A549 treated with GW870086 at 1 μM for 4 hours (cell line): ENCODE measurements around the gene HOTAIR. TPM values are rescaled to one million over a fixed set of nuclear protein-coding genes. Genes with fewer than 3 reads are reported as not detected.

Experiments used
- total RNA-seq: library from RNA; stranded (reverse); fragments of 200-300 nt; extraction: Qiagen RNA extraction; gene quantifications from 5 replicates; pipeline ENCODE4 v1.2.3, GENCODE V29; 2022; ENCODE audit warnings: low read depth

HOTAIR gene
- total RNA-seq: 0.10 to 0.40 TPM (median 0.23 TPM) in 5 replicates

DNA sequence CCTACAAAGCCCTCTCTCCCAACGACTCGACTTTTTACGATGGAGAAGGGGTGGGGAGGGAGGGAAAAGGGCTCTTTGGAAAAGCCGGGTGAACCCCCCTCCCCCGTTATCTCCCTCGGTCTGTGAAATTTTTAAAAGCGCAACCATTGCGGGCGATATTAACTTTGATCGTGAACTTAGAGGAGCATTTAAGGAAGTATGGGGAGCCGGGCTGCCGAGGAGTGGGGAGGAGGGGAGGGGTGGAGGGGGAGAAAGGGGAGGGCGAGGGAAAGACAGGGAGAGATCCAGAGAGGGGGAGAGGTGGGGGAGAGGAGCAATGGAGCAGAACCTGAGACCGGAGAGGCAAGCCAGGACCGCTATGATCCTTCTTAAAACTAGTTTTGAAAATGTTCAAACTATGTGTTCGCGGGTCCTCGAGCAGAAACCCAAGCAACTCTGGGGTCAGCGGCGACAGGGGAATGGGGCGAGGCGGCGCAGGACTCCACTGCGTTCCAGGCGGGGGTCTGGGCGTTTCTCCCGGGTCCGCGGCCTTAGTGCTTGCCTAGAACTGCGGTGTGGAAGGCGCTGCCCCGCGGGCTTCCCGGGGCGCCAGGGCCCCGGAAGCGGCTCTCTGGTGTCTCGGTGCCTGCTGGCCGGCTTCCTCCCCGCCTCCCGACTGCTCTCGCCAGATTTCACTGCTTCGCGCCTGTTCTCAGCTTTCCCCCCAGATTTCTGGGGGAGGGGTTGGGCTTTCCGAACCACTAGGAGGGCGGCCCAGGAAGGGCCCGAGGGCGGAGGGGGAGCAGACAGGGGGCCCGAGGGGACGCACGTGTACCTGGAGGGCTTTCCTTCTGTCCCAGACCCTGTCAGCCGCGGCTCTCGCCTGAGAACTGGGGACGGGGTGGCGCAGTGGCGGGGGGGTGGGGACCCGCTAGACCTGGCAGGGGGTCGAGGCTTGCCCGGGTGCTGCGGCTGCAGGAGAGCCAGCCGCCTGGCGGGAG, at the start of gene HOTAIR:
TSS of gene HOTAIR (minus strand) at position 871 of the 980 bp plus-strand sequence.

DNA sequence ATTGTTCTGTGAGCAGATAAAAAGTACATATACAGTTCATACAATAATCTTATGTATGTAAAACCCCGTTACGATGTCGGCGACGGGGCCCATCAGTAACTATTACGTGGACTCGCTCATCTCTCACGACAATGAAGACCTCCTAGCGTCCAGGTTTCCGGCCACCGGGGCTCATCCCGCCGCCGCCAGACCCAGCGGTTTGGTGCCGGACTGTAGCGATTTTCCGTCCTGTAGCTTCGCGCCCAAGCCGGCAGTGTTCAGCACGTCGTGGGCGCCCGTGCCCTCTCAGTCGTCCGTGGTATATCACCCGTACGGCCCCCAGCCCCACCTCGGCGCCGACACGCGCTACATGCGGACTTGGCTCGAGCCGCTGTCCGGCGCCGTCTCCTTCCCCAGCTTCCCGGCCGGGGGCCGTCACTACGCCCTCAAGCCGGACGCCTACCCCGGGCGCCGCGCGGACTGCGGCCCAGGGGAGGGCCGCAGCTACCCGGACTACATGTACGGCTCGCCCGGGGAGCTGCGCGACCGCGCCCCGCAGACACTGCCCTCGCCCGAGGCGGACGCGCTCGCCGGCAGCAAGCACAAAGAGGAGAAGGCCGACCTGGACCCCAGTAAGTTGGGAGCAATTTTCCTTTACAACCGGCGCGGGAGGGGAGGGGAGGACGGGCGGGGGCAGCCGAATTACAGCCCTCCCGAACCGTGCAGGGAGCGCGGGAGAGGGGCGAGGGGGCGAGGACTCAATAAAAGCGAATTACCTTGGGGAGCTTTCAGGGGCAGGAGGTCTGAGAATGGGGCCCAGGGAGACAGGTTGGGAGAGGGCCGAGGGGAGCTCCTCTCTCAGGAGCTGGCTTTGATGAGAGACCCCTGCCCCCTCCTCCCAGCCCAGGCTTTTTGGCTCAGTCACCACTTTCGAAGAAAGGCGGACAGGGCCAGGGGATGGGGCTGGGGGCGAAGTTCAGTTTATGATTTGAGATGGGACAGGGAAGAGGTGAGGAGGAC, 25.7 kb upstream of the HOTAIR start, which contains the start of gene HOXC9:
TSS of gene HOXC9 (plus strand) at position 46 of the 999 bp plus-strand sequence. CDS start at position 74, 28 bp downstream.

DNA sequence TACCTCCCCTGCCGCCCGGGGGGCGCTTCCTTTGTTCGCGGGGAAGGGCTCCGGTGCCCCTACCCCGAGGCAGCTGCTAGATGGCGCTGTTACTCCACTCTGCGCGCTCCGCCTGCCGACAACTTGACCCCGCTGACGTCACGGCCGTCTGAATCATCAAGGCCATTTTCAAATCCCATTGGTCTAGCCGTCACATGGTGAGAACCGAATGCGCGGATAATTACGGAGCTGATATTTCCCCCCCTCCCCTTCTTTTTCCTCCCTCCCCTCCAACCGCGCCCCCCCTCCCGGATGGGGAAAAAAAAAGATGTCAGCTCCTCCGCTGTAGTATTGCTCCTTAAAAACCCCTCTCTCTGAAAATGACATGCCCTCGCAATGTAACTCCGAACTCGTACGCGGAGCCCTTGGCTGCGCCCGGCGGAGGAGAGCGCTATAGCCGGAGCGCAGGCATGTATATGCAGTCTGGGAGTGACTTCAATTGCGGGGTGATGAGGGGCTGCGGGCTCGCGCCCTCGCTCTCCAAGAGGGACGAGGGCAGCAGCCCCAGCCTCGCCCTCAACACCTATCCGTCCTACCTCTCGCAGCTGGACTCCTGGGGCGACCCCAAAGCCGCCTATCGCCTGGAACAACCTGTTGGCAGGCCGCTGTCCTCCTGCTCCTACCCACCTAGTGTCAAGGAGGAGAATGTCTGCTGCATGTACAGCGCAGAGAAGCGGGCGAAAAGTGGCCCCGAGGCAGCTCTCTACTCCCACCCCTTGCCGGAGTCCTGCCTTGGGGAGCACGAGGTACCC, 10.3 kb upstream of the HOTAIR start, which contains the start of gene HOXC10:
TSS of gene HOXC10 (plus strand) at position 246 of the 791 bp plus-strand sequence. CDS start at position 360, 114 bp downstream.

DNA sequence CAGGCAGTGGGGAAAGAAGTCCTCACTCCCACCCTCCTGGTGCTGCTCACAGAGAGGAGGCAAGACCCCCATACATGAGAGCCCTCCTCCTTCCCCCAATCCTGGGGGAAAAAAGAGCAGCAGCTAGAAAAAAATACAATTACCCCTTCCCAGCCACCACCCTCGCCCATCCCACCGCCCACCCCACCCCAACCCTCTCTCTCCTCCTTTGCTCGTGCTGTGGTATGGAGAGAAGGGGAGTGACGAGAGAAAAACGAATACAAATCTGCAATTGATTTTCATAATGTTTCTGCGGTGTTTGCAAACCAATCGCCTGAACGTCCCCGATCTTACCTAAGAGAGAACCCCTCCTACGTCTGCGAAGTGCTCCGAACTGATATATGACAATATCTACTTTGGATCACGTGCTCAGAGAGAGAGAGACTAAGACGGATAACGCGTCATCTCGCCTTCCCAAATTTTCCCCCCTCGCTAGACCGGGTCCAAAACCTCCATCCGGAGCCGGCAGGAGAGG, 2.0 kb downstream of the HOTAIR start, which contains the start of gene HOXC11:
TSS of gene HOXC11 (plus strand) at position 405 of the 514 bp plus-strand sequence. CDS start 116 bp downstream, outside the sequence.

DNA sequence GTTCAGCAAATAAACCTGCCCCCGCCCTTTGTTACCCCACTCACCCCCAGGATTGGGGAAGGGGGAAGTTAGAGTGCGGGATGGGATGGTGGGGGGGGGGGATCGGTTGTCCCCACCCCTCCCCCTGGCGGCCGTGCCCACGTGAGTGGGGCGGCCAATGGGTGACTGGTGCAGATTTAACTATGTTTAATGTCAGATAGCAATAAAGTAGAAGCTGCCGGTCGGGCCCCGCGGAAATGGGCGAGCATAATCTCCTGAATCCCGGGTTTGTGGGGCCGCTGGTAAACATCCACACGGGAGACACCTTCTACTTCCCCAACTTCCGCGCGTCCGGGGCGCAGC, 20.1 kb downstream of the HOTAIR start, which contains the start of gene HOXC12:
TSS of gene HOXC12 (plus strand) at position 210 of the 342 bp plus-strand sequence. CDS start at position 237, 27 bp downstream.

DNA sequence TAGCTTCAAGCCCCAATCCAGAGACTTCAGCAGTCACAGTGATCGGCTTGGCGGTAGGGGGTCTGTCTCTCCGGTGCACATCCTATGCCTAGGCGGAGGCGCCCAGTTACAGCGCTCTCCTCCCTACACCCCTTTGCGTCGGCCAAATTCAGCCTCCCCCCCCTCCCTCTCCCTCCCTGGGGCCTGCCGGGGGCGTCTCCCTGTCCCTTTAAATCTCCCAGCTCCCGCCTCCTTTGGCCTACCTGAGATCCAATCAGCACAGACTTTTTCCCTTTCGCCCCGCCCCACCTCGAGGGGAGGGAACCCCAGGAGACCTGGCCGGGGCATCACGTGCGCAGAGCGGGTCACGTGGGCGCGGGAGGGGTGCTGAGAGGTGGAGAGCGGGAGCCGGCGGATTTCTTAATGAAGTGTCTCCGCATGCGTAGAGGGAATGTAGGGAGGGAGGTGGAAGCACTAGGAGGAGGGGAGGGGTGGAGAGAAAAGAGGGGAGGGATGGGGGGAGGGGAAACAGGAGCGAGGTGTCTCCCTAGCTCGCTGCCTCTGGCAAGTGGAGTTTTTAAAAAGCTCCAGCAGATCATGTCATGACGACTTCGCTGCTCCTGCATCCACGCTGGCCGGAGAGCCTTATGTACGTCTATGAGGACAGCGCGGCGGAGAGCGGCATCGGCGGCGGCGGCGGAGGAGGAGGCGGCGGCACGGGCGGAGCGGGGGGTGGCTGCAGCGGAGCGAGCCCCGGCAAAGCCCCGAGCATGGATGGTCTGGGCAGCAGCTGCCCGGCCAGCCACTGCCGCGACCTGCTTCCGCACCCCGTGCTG, 36.2 kb downstream of the HOTAIR start, which contains the start of gene HOXC13:
TSS of gene HOXC13 (plus strand) at position 506 of the 815 bp plus-strand sequence. CDS start at position 582, 76 bp downstream.

Other genes starting within 250 kb of the HOTAIR start
- gene CALCOCO1, start 247.5 kb downstream of the HOTAIR start, total RNA-seq: 15.7 to 19.7 TPM (median 18.8 TPM) in 5 replicates
- not detected in 5 replicates for gene CISTR, start 223.0 kb downstream of the HOTAIR start, total RNA-seq
- 14.2 to 23.5 TPM (median 16.9 TPM) in 5 replicates for gene HOXC13, start 36.1 kb downstream of the HOTAIR start, total RNA-seq
- not detected in 5 replicates for gene HOXC12, start 20.1 kb downstream of the HOTAIR start, total RNA-seq
- gene HOXC11, start 1.8 kb downstream of the HOTAIR start, total RNA-seq: 0.52 to 0.74 TPM (median 0.58 TPM) in 5 replicates
- gene HOXC10, start 10.2 kb upstream of the HOTAIR start, total RNA-seq: 2.1 to 4.3 TPM (median 2.5 TPM) in 5 replicates
- gene HOXC9, start 25.2 kb upstream of the HOTAIR start, total RNA-seq: 9.4 to 15.9 TPM (median 11.8 TPM) in 5 replicates
- 4.4 to 5.3 TPM (median 4.5 TPM) in 5 replicates for gene HOXC8, start 34.0 kb upstream of the HOTAIR start, total RNA-seq
- gene HOXC6, start 53.5 kb upstream of the HOTAIR start, total RNA-seq: 3.7 to 4.8 TPM (median 4.4 TPM) in 5 replicates
- gene HOXC5, start 58.1 kb upstream of the HOTAIR start, total RNA-seq: 0.38 to 1.3 TPM (median 0.61 TPM) in 5 replicates
- gene HOXC4, start 78.9 kb upstream of the HOTAIR start, total RNA-seq: 1.9 to 3.5 TPM (median 3.5 TPM) in 5 replicates
- gene SMUG1, start 214.0 kb upstream of the HOTAIR start, total RNA-seq: 25.0 to 34.6 TPM (median 30.1 TPM) in 5 replicates